Mesenchymal stem cell (in vitro differentiated cells and primary cell): ENCODE measurements around the gene ADCK1.
"Not testable (repeated sequence)": the region's sequence is repeated elsewhere in the genome, so short reads cannot be mapped to it uniquely, and the experiment has no call there.

Experiments
- DNase-seq: peaks from one replicate; pipeline ENCODE4 v3.0.0-alpha.2; 2013
- H2AFZ ChIP-seq: one replicate; pipeline ENCODE4 v1.6.1; 2013; ENCODE audit warnings: low read depth, mild to moderate bottlenecking, control low read depth, inconsistent platforms, low read length, moderate library complexity
- H2AK5ac ChIP-seq: 2 replicates; pipeline ENCODE4 v1.6.1; 2013; ENCODE audit warnings: low read length, moderate library complexity, mild to moderate bottlenecking, inconsistent platforms; ENCODE audit not compliant: severe bottlenecking
- H2BK120ac ChIP-seq: one replicate; pipeline ENCODE4 v1.6.1; 2013; ENCODE audit warnings: low read depth, mild to moderate bottlenecking, inconsistent platforms, low read length, moderate library complexity
- H2BK12ac ChIP-seq, 2 experiments: one replicate each; pipeline ENCODE4 v1.6.1; 2013; ENCODE audit warnings: inconsistent platforms in 2 of 2, low read length in 2 of 2, mild to moderate bottlenecking in 2 of 2, moderate library complexity in 2 of 2, control low read depth in 1 of 2
- H2BK15ac ChIP-seq: one replicate; pipeline ENCODE4 v1.6.1; 2013; ENCODE audit warnings: mild to moderate bottlenecking, low read depth, inconsistent platforms; ENCODE audit not compliant: poor library complexity, severe bottlenecking
- H2BK5ac ChIP-seq: 2 replicates; pipeline ENCODE4 v1.6.1; 2013; ENCODE audit warnings: low read depth, mild to moderate bottlenecking, low read length, control low read depth, inconsistent platforms; ENCODE audit not compliant: poor library complexity, severe bottlenecking
- H3K14ac ChIP-seq, 2 experiments: one replicate each; pipeline ENCODE4 v1.6.1; 2013; ENCODE audit warnings: inconsistent platforms in 2 of 2, low read length in 2 of 2, control low read depth in 1 of 2, mild to moderate bottlenecking in 1 of 2, moderate library complexity in 1 of 2
- H3K18ac ChIP-seq, 2 experiments: one replicate each; pipeline ENCODE4 v1.6.1; 2013; ENCODE audit warnings: inconsistent platforms in 2 of 2, low read length in 2 of 2, control low read depth in 1 of 2, low read depth in 1 of 2, mild to moderate bottlenecking in 1 of 2
- H3K23ac ChIP-seq, 2 experiments: one replicate each; pipeline ENCODE4 v1.6.1; 2013; ENCODE audit warnings: inconsistent platforms in 2 of 2, low read length in 2 of 2, mild to moderate bottlenecking in 2 of 2, moderate library complexity in 2 of 2, control low read depth in 1 of 2
- H3K27ac ChIP-seq: 2 replicates; pipeline ENCODE4 v1.5.1; 2013; ENCODE audit warnings: mild to moderate bottlenecking, moderate library complexity, low read length, control low read depth, inconsistent platforms; ENCODE audit not compliant: poor library complexity, severe bottlenecking
- H3K27me3 ChIP-seq, 2 experiments: 2 replicates each; pipeline versions ENCODE4 v1.6.1 to v1.7.0; 2013; ENCODE audit warnings: low read length in 2 of 2, mild to moderate bottlenecking in 2 of 2, moderate library complexity in 2 of 2, control low read depth in 1 of 2, inconsistent platforms in 1 of 2; ENCODE audit not compliant: control insufficient read depth in 1 of 2, insufficient read depth in 1 of 2
- H3K36me3 ChIP-seq, 2 experiments: 2 replicates each; pipeline versions ENCODE4 v1.6.1 to v1.7.0; 2013; ENCODE audit warnings: low read length in 2 of 2, control low read depth in 1 of 2, inconsistent platforms in 1 of 2, low read depth in 1 of 2, mild to moderate bottlenecking in 1 of 2; ENCODE audit not compliant: insufficient read depth in 2 of 2, control insufficient read depth in 1 of 2
- H3K4ac ChIP-seq, 2 experiments: one replicate each; pipeline ENCODE4 v1.6.1; 2013; ENCODE audit warnings: inconsistent platforms in 2 of 2, low read length in 2 of 2, mild to moderate bottlenecking in 2 of 2, moderate library complexity in 2 of 2, control low read depth in 1 of 2, low read depth in 1 of 2
- H3K4me1 ChIP-seq: 2 replicates; pipeline ENCODE4 v1.6.1; 2013; ENCODE audit warnings: low read depth, low read length, control low read depth; ENCODE audit not compliant: control insufficient read depth, insufficient read depth
- H3K4me2 ChIP-seq: 2 replicates; pipeline ENCODE4 v1.6.1; 2013; ENCODE audit warnings: low read length, mild to moderate bottlenecking, inconsistent platforms; ENCODE audit not compliant: poor library complexity, severe bottlenecking
- H3K4me3 ChIP-seq, 2 experiments: 2 replicates each; pipeline versions ENCODE4 v1.5.1 to v1.7.0; 2013; ENCODE audit warnings: low read length in 2 of 2, mild to moderate bottlenecking in 2 of 2, control low read depth in 1 of 2, low read depth in 1 of 2; ENCODE audit not compliant: insufficient read depth in 1 of 2
- H3K79me1 ChIP-seq: replicated peaks from 2 replicates; pipeline ENCODE4 v1.6.1; 2013; ENCODE audit warnings: mild to moderate bottlenecking, control low read depth, low read length, inconsistent platforms; ENCODE audit not compliant: poor library complexity, severe bottlenecking
- H3K9ac ChIP-seq: 2 replicates; pipeline ENCODE4 v1.7.0; 2013; ENCODE audit warnings: mild to moderate bottlenecking, low read length, moderate library complexity
- H3K9me3 ChIP-seq: 2 replicates; pipeline ENCODE4 v1.7.0; 2013; ENCODE audit warnings: mild to moderate bottlenecking, low read length; ENCODE audit not compliant: control insufficient read depth
- H4K8ac ChIP-seq: one replicate; pipeline ENCODE4 v1.6.1; 2013; ENCODE audit warnings: inconsistent platforms, mild to moderate bottlenecking, low read length, moderate library complexity
- H4K91ac ChIP-seq: one replicate; pipeline ENCODE4 v1.6.1; 2013; ENCODE audit warnings: mild to moderate bottlenecking, low read length, inconsistent platforms
- WGBS: methylation state at CpG from one replicate; pipeline ENCODE4 v1.1.7; 2013; ENCODE audit warnings: mixed read lengths; 5-methylcytosine and 5-hydroxymethylcytosine counted together

ADCK1 gene

GRCh38 chr14:77768442-77769069 is 31.4 kb upstream of the ADCK1 start:
- not testable (repeated sequence) for H2BK12ac ChIP-seq, H3K36me3 ChIP-seq, H3K27me3 ChIP-seq, H3K4ac ChIP-seq, H3K9ac ChIP-seq, H2BK120ac ChIP-seq, H4K8ac ChIP-seq, DNase-seq, H2BK15ac ChIP-seq, H4K91ac ChIP-seq, H3K9me3 ChIP-seq, H2AFZ ChIP-seq, H3K23ac ChIP-seq, H3K4me1 ChIP-seq, H3K4me2 ChIP-seq, H2BK5ac ChIP-seq, H3K14ac ChIP-seq, H3K79me1 ChIP-seq, H3K18ac ChIP-seq, H2AK5ac ChIP-seq, H3K4me3 ChIP-seq, H3K27ac ChIP-seq
- WGBS = no CpG with 5 or more reads among the region's 2 CpGs

GRCh38 chr14:77773966-77774365 is 25.9 kb upstream of the ADCK1 start:
- not testable (repeated sequence) for H4K8ac ChIP-seq, H3K27ac ChIP-seq, H3K4me2 ChIP-seq, H3K9ac ChIP-seq, H4K91ac ChIP-seq, H2AK5ac ChIP-seq, H2AFZ ChIP-seq, H3K4ac ChIP-seq, H2BK120ac ChIP-seq, DNase-seq, H3K9me3 ChIP-seq, H3K4me1 ChIP-seq, H2BK15ac ChIP-seq, H3K23ac ChIP-seq, H2BK5ac ChIP-seq, H2BK12ac ChIP-seq, H3K18ac ChIP-seq, H3K14ac ChIP-seq, H3K4me3 ChIP-seq, H3K79me1 ChIP-seq, H3K27me3 ChIP-seq, H3K36me3 ChIP-seq
- 85% methylated on average over 4 of the region's 4 CpGs for WGBS

- H3K27me3 ChIP-seq = no peaks in the 10 kb centered on the region
- H3K23ac ChIP-seq = no peak overlapping the region
- no peak overlapping the region for H3K27ac ChIP-seq
- no peak overlapping the region for H3K18ac ChIP-seq
- no peak overlapping the region for H2BK5ac ChIP-seq
- no peak overlapping the region for H2BK120ac ChIP-seq
- peak; percentile 31 for DNase-seq
- H2BK12ac ChIP-seq = no peak overlapping the region
- no peaks in the 10 kb centered on the region for H3K9me3 ChIP-seq
- no peak overlapping the region for H3K14ac ChIP-seq
- no peak overlapping the region for H4K8ac ChIP-seq
- no peak overlapping the region for H3K4me3 ChIP-seq
- no peak overlapping the region for H2AFZ ChIP-seq
- H3K4me2 ChIP-seq = no peak overlapping the region
- H3K79me1 ChIP-seq = no peaks in the 10 kb centered on the region
- no peaks in the 10 kb centered on the region for H3K4me1 ChIP-seq
- no peak overlapping the region for H4K91ac ChIP-seq
- no peaks in the 10 kb centered on the region for H3K36me3 ChIP-seq
- H3K4ac ChIP-seq = no peak overlapping the region
- H2BK15ac ChIP-seq = no peak overlapping the region
- no peak overlapping the region for H2AK5ac ChIP-seq
- H3K9ac ChIP-seq = no peak overlapping the region
These were observed 17.7 kb upstream of the ADCK1 start for GRCh38 chr14:77782202-77782601.

- no peak overlapping the region for H2AFZ ChIP-seq
- no peak for DNase-seq
- H3K4ac ChIP-seq = no peak overlapping the region
- no peak overlapping the region for H3K18ac ChIP-seq
- H4K91ac ChIP-seq = no peak overlapping the region
- H3K23ac ChIP-seq = no peak overlapping the region
- H3K14ac ChIP-seq = no peak overlapping the region
- H3K36me3 ChIP-seq = no peaks in the 10 kb centered on the region
- H3K4me3 ChIP-seq = no peak overlapping the region
- H2AK5ac ChIP-seq = no peak overlapping the region
- H2BK120ac ChIP-seq = no peak overlapping the region
- no peak overlapping the region for H4K8ac ChIP-seq
- H2BK5ac ChIP-seq = no peak overlapping the region
- H3K9ac ChIP-seq = no peak overlapping the region
- H3K27ac ChIP-seq = no peak overlapping the region
- H3K27me3 ChIP-seq = peaks cover 8 to 15% of the 10 kb centered on the region in 2 experiments
- no peak overlapping the region for H3K4me2 ChIP-seq
- no peak overlapping the region for H2BK12ac ChIP-seq
- 91% methylated on average over 3 of the region's 4 CpGs for WGBS
- no peaks in the 10 kb centered on the region for H3K9me3 ChIP-seq
- H3K79me1 ChIP-seq = no peaks in the 10 kb centered on the region
- no peaks in the 10 kb centered on the region for H3K4me1 ChIP-seq
- no peak overlapping the region for H2BK15ac ChIP-seq
These were observed 13.8 kb upstream of the ADCK1 start for GRCh38 chr14:77786148-77786547.
